LHCN-M2 (cell line): ENCODE measurements around the gene TDP1. TPM values are rescaled to one million over a fixed set of nuclear protein-coding genes. Genes with fewer than 3 reads are reported as not detected.
"Not testable (repeated sequence)": the region's sequence is repeated elsewhere in the genome, so short reads cannot be mapped to it uniquely, and the experiment has no call there.

ENCODE experiments used
- DNase-seq: peaks from one replicate; pipeline ENCODE4 v3.0.0-alpha.2; 2012; ENCODE audit warnings: low read depth
- total RNA-seq: library from RNA; depleted of rRNA; stranded (reverse); fragments of >200 nt; gene quantifications from 2 replicates; pipeline ENCODE4 v1.2.3, GENCODE V29; 2014

The TDP1 gene
- total RNA-seq, 1 experiment from 2014 or later: 48.1 TPM

- DNase-seq: no peak
Observed at GRCh38 chr14:89988787-89989186, 33.1 kb downstream of the TDP1 start.

- no peak for DNase-seq
Observed at GRCh38 chr14:89990218-89990617, 34.5 kb downstream of the TDP1 start.

GRCh38 chr14:89990623-89991275, 35.0 kb downstream of the TDP1 start:
- no peak for DNase-seq

- peak; percentile 6 for DNase-seq
Observed at GRCh38 chr14:89992273-89992672, 36.5 kb downstream of the TDP1 start.

- DNase-seq: no peak
Observed at GRCh38 chr14:89996963-89997362, 41.2 kb downstream of the TDP1 start.

- no peak for DNase-seq
Observed at GRCh38 chr14:90000935-90001334, 45.2 kb downstream of the TDP1 start.

GRCh38 chr14:90003526-90004307, 48.0 kb downstream of the TDP1 start:
- DNase-seq: no peak

GRCh38 chr14:90005441-90005840, 49.7 kb downstream of the TDP1 start:
- no peak for DNase-seq

- DNase-seq: no peak
Observed at GRCh38 chr14:90005939-90006530, 50.3 kb downstream of the TDP1 start.

- no peak for DNase-seq
Observed at GRCh38 chr14:90017371-90017770, 61.6 kb downstream of the TDP1 start.

- peak; percentile 6 for DNase-seq
Observed at GRCh38 chr14:90019824-90020523, 64.2 kb downstream of the TDP1 start.

GRCh38 chr14:90023176-90023896, 67.6 kb downstream of the TDP1 start:
- no peak for DNase-seq

- no peak for DNase-seq
Observed at GRCh38 chr14:90024910-90025309, 69.2 kb downstream of the TDP1 start.

GRCh38 chr14:90026608-90027007, 70.9 kb downstream of the TDP1 start:
- not testable (repeated sequence) for DNase-seq

- no peak for DNase-seq
Observed at GRCh38 chr14:90027842-90028241, 72.1 kb downstream of the TDP1 start.

GRCh38 chr14:90034156-90034555, 78.4 kb downstream of the TDP1 start:
- DNase-seq: no peak

- no peak for DNase-seq
Observed at GRCh38 chr14:90034835-90035525, 79.3 kb downstream of the TDP1 start.

- DNase-seq: no peak
Observed at GRCh38 chr14:90039253-90040010, 83.7 kb downstream of the TDP1 start.

- DNase-seq: no peak
Observed at GRCh38 chr14:90040411-90040810, 84.7 kb downstream of the TDP1 start.
